HEK293 (cell line): Measurements from ENCODE around the gene TMEM63B.

ENCODE experiments used
- ZNF202 ChIP-seq: fragments of 450-650 bp; formaldehyde crosslinking; IDR thresholded peaks from 2 replicates; pipeline ENCODE4 v1.5.1; 2016; ENCODE audit warnings: missing biosample characterization, missing genetic modification characterization, borderline replicate concordance
- ZNF221 ChIP-seq: fragments of 450-650 bp; formaldehyde crosslinking; IDR thresholded peaks from 2 replicates; pipeline ENCODE4 v1.5.1; 2017; ENCODE audit warnings: missing biosample characterization, missing genetic modification characterization, borderline replicate concordance
- ZXDB ChIP-seq: fragments of 450-650 bp; formaldehyde crosslinking; IDR thresholded peaks from 2 replicates; pipeline ENCODE4 v1.5.1; 2016; ENCODE audit warnings: missing biosample characterization, missing genetic modification characterization
- TF ChIP-seq, protein P1 (sequence below): fragments of 450-650 bp; formaldehyde crosslinking; IDR thresholded peaks from 2 replicates; pipeline ENCODE4 v1.5.1; 2016; ENCODE audit warnings: missing biosample characterization, missing genetic modification characterization
- TF ChIP-seq, protein P2 (sequence below): fragments of 450-650 bp; formaldehyde crosslinking; IDR thresholded peaks from 2 replicates; pipeline ENCODE4 v1.5.1; 2016; ENCODE audit warnings: missing biosample characterization, missing genetic modification characterization
- TF ChIP-seq, protein P3 (sequence below): fragments of 450-650 bp; formaldehyde crosslinking; IDR thresholded peaks from 2 replicates; pipeline ENCODE4 v1.5.1; 2017; ENCODE audit warnings: missing biosample characterization, missing genetic modification characterization

DNA sequence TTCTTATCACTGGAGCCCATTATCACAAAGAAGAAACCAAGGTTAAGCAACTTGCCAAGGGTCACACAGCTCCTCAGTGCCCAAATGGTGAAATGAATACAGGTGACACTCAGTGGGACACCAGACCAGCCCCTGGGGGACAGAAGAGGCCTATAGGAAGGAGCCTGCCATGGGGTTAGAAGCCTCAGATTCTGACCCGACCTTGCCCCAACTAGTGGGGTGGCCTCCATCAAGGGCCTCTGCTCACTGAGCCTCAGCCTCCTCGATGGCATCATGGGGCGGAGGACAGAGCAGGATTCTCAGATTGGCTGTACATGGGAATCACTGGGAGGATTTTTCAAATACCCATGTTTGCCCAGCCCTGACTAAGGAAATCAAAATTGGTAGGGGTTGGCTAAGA, 47.7 kb upstream of the TMEM63B start:
- TF ChIP-seq, protein P1, sequence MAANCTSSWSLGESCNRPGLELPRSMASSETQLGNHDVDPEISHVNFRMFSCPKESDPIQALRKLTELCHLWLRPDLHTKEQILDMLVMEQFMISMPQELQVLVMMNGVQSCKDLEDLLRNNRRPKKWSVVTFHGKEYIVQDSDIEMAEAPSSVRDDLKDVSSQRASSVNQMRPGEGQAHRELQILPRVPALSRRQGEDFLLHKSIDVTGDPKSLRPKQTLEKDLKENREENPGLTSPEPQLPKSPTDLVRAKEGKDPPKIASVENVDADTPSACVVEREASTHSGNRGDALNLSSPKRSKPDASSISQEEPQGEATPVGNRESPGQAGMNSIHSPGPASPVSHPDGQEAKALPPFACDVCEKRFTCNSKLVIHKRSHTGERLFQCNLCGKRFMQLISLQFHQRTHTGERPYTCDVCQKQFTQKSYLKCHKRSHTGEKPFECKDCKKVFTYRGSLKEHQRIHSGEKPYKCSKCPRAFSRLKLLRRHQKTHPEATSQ = no peak
- TF ChIP-seq ZXDB (tag by site-specific recombination) = no peak
- TF ChIP-seq, protein P2, sequence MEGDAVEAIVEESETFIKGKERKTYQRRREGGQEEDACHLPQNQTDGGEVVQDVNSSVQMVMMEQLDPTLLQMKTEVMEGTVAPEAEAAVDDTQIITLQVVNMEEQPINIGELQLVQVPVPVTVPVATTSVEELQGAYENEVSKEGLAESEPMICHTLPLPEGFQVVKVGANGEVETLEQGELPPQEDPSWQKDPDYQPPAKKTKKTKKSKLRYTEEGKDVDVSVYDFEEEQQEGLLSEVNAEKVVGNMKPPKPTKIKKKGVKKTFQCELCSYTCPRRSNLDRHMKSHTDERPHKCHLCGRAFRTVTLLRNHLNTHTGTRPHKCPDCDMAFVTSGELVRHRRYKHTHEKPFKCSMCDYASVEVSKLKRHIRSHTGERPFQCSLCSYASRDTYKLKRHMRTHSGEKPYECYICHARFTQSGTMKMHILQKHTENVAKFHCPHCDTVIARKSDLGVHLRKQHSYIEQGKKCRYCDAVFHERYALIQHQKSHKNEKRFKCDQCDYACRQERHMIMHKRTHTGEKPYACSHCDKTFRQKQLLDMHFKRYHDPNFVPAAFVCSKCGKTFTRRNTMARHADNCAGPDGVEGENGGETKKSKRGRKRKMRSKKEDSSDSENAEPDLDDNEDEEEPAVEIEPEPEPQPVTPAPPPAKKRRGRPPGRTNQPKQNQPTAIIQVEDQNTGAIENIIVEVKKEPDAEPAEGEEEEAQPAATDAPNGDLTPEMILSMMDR (tag by site-specific recombination) = no peak
- TF ChIP-seq, protein P3, sequence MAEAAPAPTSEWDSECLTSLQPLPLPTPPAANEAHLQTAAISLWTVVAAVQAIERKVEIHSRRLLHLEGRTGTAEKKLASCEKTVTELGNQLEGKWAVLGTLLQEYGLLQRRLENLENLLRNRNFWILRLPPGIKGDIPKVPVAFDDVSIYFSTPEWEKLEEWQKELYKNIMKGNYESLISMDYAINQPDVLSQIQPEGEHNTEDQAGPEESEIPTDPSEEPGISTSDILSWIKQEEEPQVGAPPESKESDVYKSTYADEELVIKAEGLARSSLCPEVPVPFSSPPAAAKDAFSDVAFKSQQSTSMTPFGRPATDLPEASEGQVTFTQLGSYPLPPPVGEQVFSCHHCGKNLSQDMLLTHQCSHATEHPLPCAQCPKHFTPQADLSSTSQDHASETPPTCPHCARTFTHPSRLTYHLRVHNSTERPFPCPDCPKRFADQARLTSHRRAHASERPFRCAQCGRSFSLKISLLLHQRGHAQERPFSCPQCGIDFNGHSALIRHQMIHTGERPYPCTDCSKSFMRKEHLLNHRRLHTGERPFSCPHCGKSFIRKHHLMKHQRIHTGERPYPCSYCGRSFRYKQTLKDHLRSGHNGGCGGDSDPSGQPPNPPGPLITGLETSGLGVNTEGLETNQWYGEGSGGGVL (tag by site-specific recombination) = no peak
- TF ChIP-seq ZNF202 (tag by site-specific recombination) = no peak
- no peak for TF ChIP-seq ZNF221
